ENCODE data around the gene CNGA4. TPM values are rescaled to one million over a fixed set of nuclear protein-coding genes. Genes with fewer than 3 reads are reported as not detected.
"Not testable (repeated sequence)": the region's sequence is repeated elsewhere in the genome, so short reads cannot be mapped to it uniquely, and the experiment has no call there.

The CNGA4 gene
- total and polyA plus RNA-seq, 11 donors, result 0.06 to 0.11 TPM; not detected in 9

DNA sequence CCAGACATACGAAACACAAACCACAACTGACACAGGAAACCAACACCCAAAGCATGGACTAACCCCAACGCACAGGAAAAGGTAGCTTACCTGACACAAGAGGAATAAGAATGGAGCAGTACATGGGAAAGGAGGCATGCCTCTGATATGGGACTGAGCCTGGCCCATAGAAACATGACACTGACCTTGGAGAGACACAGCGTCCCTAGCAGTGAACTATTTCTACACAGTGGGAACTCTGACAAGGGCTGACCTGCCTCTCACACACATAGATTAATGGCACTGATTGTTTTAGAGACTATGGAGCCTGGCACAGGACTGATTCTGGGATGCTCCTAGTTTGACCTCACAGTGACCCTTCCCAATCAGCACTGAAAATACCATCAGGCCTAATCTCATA, 32.7 kb downstream of the CNGA4 start:
- no peak for DNase-seq
- Histone ChIP-seq H3K36me3 (no peaks in the 10 kb centered on the region), H3K4me1 (peaks cover 0 to 21% (median 4%) of the 10 kb centered on the region in 12 donors), H3K27ac (no peak overlapping the region), H3K9me3 (peaks cover 0 to 4% (median 0%) of the 10 kb centered on the region in 12 donors), H3K27me3 (peaks cover 0 to 3% (median 0%) of the 10 kb centered on the region in 9 donors), H3K4me3 (no peak overlapping the region)
- peak in 2 of 4 donors; percentile 43 to 66 for ATAC-seq
- WGBS, 4 donors, result 50 to 80% (median 60%) methylated on average over 2 to 3 of the region's 3 CpGs
- intact Hi-C loops (cut with DNase I), result no loop called here
- TF ChIP-seq, protein P1, sequence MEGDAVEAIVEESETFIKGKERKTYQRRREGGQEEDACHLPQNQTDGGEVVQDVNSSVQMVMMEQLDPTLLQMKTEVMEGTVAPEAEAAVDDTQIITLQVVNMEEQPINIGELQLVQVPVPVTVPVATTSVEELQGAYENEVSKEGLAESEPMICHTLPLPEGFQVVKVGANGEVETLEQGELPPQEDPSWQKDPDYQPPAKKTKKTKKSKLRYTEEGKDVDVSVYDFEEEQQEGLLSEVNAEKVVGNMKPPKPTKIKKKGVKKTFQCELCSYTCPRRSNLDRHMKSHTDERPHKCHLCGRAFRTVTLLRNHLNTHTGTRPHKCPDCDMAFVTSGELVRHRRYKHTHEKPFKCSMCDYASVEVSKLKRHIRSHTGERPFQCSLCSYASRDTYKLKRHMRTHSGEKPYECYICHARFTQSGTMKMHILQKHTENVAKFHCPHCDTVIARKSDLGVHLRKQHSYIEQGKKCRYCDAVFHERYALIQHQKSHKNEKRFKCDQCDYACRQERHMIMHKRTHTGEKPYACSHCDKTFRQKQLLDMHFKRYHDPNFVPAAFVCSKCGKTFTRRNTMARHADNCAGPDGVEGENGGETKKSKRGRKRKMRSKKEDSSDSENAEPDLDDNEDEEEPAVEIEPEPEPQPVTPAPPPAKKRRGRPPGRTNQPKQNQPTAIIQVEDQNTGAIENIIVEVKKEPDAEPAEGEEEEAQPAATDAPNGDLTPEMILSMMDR (IDR thresholded peaks at IDR 0.05), result no peak
- TF ChIP-seq POLR2A (IDR thresholded peaks at IDR 0.05), result no peak

DNA sequence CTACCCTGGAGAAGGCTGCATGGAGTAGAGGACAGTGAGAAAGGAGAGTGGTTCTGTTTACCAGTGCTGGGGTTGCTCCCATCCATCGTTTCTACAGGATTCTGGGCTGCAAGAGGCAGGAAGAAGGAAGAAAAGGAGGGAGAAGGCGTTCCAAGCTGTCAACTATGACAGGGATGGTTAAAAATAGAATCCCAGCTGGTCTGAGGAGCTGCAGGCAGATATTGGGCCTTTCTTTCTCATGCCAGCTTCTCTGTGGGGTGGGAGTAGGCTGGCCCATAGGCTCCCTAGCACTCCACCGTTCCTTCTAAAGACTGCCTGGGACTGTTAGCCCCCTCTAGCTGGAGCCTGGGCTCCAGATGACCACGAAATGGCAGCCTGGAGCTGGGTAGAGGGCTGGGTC, 34.3 kb downstream of the CNGA4 start:
- H3K9me3 ChIP-seq, result peaks cover 0 to 8% (median 0%) of the 10 kb centered on the region in 12 donors
- no peaks in the 10 kb centered on the region for H3K36me3 ChIP-seq
- no peak overlapping the region for H3K4me3 ChIP-seq
- peak overlapping the region in 2 of 12 donors; percentile 9 to 31 for H3K27ac ChIP-seq
- DNase-seq, result no peak
- no peak for TF ChIP-seq POLR2A (IDR thresholded peaks at IDR 0.05)
- TF ChIP-seq, protein P1 (IDR thresholded peaks at IDR 0.05), result no peak
- peaks cover 0 to 3% (median 0%) of the 10 kb centered on the region in 9 donors for H3K27me3 ChIP-seq
- intact Hi-C loops (cut with DNase I), result no loop called here
- peak; percentile 44 to 84 (median 82) for ATAC-seq
- 30 to 38% (median 35%) methylated on average over 4 of the region's 4 CpGs for WGBS, 4 donors
- peaks cover 0 to 21% (median 4%) of the 10 kb centered on the region in 12 donors for H3K4me1 ChIP-seq

DNA sequence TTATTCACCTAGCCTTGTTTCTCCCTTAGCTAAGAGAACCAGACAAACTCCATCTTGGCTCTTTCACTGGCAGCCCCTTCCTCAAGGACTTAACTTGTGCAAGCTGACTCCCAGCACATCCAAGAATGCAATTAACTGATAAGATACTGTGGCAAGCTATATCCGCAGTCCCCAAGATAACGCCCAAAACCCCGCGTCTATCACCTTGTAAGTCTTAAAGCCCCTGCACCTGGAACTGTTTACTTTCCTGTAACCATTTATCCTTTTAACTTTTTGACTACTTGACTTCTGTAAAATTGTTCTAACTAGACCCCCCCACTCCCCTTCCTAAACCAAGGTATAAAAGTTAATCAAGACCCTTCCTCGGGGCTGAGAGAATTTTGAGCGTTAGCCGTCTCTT, 41.9 kb downstream of the CNGA4 start:
- H3K36me3 ChIP-seq; H3K9me3 ChIP-seq; H3K27ac ChIP-seq; H3K27me3 ChIP-seq; intact Hi-C loops (cut with DNase I); H3K4me3 ChIP-seq; H3K4me1 ChIP-seq; ATAC-seq; DNase-seq: not testable (repeated sequence)
- 53 to 56% (median 53%) methylated on average over 7 of the region's 7 CpGs for WGBS, 4 donors

DNA sequence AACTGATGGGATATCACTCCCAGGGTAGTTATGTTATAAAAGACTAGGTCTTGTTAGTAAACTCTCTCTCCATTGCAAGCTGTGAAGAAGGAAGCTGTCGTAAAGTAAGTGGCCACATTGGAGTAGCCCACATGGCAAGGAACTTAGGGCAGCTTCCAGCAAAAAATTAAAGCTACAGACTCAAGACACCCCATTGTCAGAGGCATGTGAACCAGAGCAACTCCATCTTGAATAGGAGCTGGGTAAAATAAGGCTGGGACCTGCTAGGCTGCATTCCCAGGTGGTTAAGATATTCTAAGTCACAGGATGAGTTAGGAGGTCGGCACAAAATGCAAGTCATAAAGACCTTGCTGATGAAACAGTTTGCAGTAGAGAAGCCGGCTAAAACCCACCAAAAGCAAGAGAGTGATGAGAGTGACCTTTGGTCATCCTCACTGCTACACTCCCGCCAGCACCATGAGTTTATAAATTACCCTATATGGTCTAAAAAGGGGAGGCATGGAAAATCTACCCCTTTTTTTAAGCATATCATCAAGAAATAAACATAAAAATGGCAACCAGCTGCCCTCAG, 44.6 kb downstream of the CNGA4 start:
- WGBS, 4 donors, result 79 to 88% (median 82%) methylated on average over 4 of the region's 4 CpGs
- TF ChIP-seq, protein P1 (IDR thresholded peaks at IDR 0.05), result no peak
- TF ChIP-seq POLR2A (IDR thresholded peaks at IDR 0.05), result no peak

GRCh38 chr11:6284250-6284649, 45.4 kb downstream of the CNGA4 start:
- Histone ChIP-seq H3K27ac (no peak overlapping the region), H3K27me3 (peaks cover 0 to 4% (median 0%) of the 10 kb centered on the region in 9 donors), H3K4me3 (no peak overlapping the region), H3K36me3 (no peaks in the 10 kb centered on the region), H3K4me1 (no peaks in the 10 kb centered on the region), H3K9me3 (no peaks in the 10 kb centered on the region)
- TF ChIP-seq, protein P1 (IDR thresholded peaks at IDR 0.05), result no peak
- no peak for TF ChIP-seq POLR2A (IDR thresholded peaks at IDR 0.05)
- intact Hi-C loops (cut with DNase I), result no loop called here
- DNase-seq, result no peak
- no peak for ATAC-seq
- WGBS, 4 donors, result 85 to 95% (median 91%) methylated on average over 3 of the region's 3 CpGs

More for the DNA sequence above, 44.6 kb downstream of the CNGA4 start:
- no peaks in the 10 kb centered on the region for H3K4me1 ChIP-seq
- intact Hi-C loops (cut with DNase I), result no loop called here
- no peaks in the 10 kb centered on the region for H3K9me3 ChIP-seq
- ATAC-seq, result no peak
- no peak overlapping the region for H3K4me3 ChIP-seq
- H3K27me3 ChIP-seq, result peaks cover 0 to 4% (median 0%) of the 10 kb centered on the region in 9 donors
- no peaks in the 10 kb centered on the region for H3K36me3 ChIP-seq
- no peak overlapping the region for H3K27ac ChIP-seq
- no peak for DNase-seq
